B cell (primary cell): ENCODE results near the gene PTPN7. TPM values are rescaled to one million over a fixed set of nuclear protein-coding genes. Genes with fewer than 3 reads are reported as not detected.
"Not testable (repeated sequence)": the region's sequence is repeated elsewhere in the genome, so short reads cannot be mapped to it uniquely, and the experiment has no call there.

ENCODE experiments used
- ATAC-seq: fragments of 200-7000 bp; cut with Tn5 transposase; one replicate; pipeline ENCODE4 v1.10.0; 2021; ENCODE audit warnings: low read depth, mild to moderate bottlenecking, moderate number of reproducible peaks, moderate library complexity
- CTCF ChIA-PET: fragments of 350-600 bp; sonication (Branson Sonifier 250); formaldehyde crosslinking; loops from one replicate; lab custom pipeline; 2021; ENCODE audit warnings: antibody characterized with exemption, inconsistent platforms; lab: Charles Lee
- POLR2A ChIA-PET: fragments of 350-600 bp; sonication (Branson Sonifier 250); formaldehyde crosslinking; loops from one replicate; lab custom pipeline; 2021; ENCODE audit warnings: antibody characterized with exemption; lab: Charles Lee
- DNase-seq: peaks from one replicate; pipeline ENCODE4 v3.0.0; 2013
- H2AFZ ChIP-seq: 2 replicates; pipeline ENCODE4 v1.6.1; 2012; ENCODE audit warnings: mild to moderate bottlenecking, low read depth, low read length; ENCODE audit not compliant: insufficient read depth, poor library complexity, severe bottlenecking
- H3K27ac ChIP-seq, 2 donors: 1 replicate in 1 of 2; 2 replicates in 1 of 2; pipeline ENCODE4 v1.5.1; 2012 to 2013; ENCODE audit warnings: low read length in 2 of 2, mild to moderate bottlenecking in 2 of 2, moderate library complexity in 1 of 2
- H3K27me3 ChIP-seq, 4 experiments: fragments of 200-600 bp in 1 of 4; sonication (generic) in 1 of 4; replicated peaks in 1 of 4; 1 replicate in 2 of 4; 2 replicates in 2 of 4; pipeline versions ENCODE4 v1.6.1 to v1.7.0; 2013 to 2016; ENCODE audit warnings: low read length in 3 of 4, mild to moderate bottlenecking in 2 of 4, mixed read lengths in 1 of 4, moderate library complexity in 1 of 4; ENCODE audit not compliant: insufficient read depth in 4 of 4, control insufficient read depth in 3 of 4; ENCODE audit errors: control extremely low read depth in 1 of 4
- H3K36me3 ChIP-seq, 2 experiments: replicated peaks in 1 of 2; 1 replicate in 1 of 2; 2 replicates in 1 of 2; pipeline versions ENCODE4 v1.6.1 to v1.7.1; 2013; ENCODE audit warnings: low read length in 1 of 2; ENCODE audit not compliant: insufficient read depth in 2 of 2, control insufficient read depth in 1 of 2; ENCODE audit errors: control extremely low read depth in 1 of 2, extremely low read depth in 1 of 2
- H3K4me1 ChIP-seq, 2 donors: fragments of 200-600 bp in 1 of 2; sonication (generic) in 1 of 2; 1 replicate in 1 of 2; 2 replicates in 1 of 2; pipeline versions ENCODE4 v1.5.1 to v1.6.1; 2013 to 2017; ENCODE audit warnings: low read length in 2 of 2; ENCODE audit not compliant: control insufficient read depth in 2 of 2, insufficient read depth in 2 of 2
- H3K4me2 ChIP-seq: replicated peaks from 2 replicates; pipeline ENCODE3; 2012; ENCODE audit warnings: mild to moderate bottlenecking, low read depth, low read length; ENCODE audit not compliant: poor library complexity, severe bottlenecking
- H3K4me3 ChIP-seq, 5 experiments: fragments of 200-600 bp in 1 of 5; sonication (generic) in 1 of 5; 1 replicate in 3 of 5; 2 replicates in 2 of 5; pipeline versions ENCODE4 v1.5.1 to v1.7.0; 2011 to 2016; ENCODE audit warnings: low read length in 4 of 5, mild to moderate bottlenecking in 4 of 5, low read depth in 2 of 5, control low read depth in 1 of 5, moderate library complexity in 1 of 5; ENCODE audit not compliant: insufficient read depth in 1 of 5; ENCODE audit errors: control extremely low read depth in 1 of 5, extremely low read depth in 1 of 5
- H3K79me2 ChIP-seq: fragments of 200-600 bp; sonication (generic); one replicate; pipeline ENCODE4 v1.6.0; 2016; ENCODE audit warnings: low read length; ENCODE audit not compliant: control insufficient read depth, insufficient read depth
- H3K9ac ChIP-seq: fragments of 200-600 bp; sonication (generic); 2 replicates; pipeline ENCODE4 v1.6.1; 2017; ENCODE audit warnings: mild to moderate bottlenecking, low read length, moderate library complexity
- H3K9me3 ChIP-seq, 3 donors: one replicate each; pipeline versions ENCODE4 v1.6.1 to v1.7.1; 2013; ENCODE audit warnings: low read length in 2 of 3; ENCODE audit not compliant: control insufficient read depth in 2 of 3, insufficient read depth in 1 of 3; ENCODE audit errors: control extremely low read depth in 1 of 3
- H4K20me1 ChIP-seq: 2 replicates; pipeline ENCODE4 v1.6.0; 2012; ENCODE audit warnings: mild to moderate bottlenecking, low read length; ENCODE audit not compliant: insufficient read depth, control insufficient read depth, poor library complexity, severe bottlenecking
- H3K27ac Mint-ChIP-seq: one replicate; pipeline ENCODE4 v1.8.0; 2021; ENCODE audit warnings: mixed read lengths
- H3K27me3 Mint-ChIP-seq: one replicate; pipeline ENCODE4 v1.8.0; 2021; ENCODE audit warnings: mixed read lengths
- H3K4me1 Mint-ChIP-seq: one replicate; pipeline ENCODE4 v1.8.0; 2021; ENCODE audit warnings: mixed read lengths
- H3K4me3 Mint-ChIP-seq: one replicate; pipeline ENCODE4 v1.8.0; 2021; ENCODE audit warnings: mixed read lengths
- H3K9me3 Mint-ChIP-seq: one replicate; pipeline ENCODE4 v1.8.0; 2022; ENCODE audit warnings: mixed read lengths; ENCODE audit not compliant: insufficient read depth
- EZH2 ChIP-seq: IDR thresholded peaks from 2 replicates; pipeline ENCODE4 v1.6.1; 2012; ENCODE audit warnings: borderline replicate concordance, low read depth, mild to moderate bottlenecking, moderate library complexity, low read length; ENCODE audit not compliant: insufficient read depth, poor library complexity, severe bottlenecking
- WGBS: methylation state at CpG from one replicate; pipeline ENCODE4 v1.1.5; 2013; ENCODE audit warnings: missing lambda C conversion rate; ENCODE audit not compliant: insufficient coverage; 5-methylcytosine and 5-hydroxymethylcytosine counted together
- intact Hi-C: fragments of 100-400 bp; cut with micrococcal nuclease; formaldehyde crosslinking; loops from one replicate; pipeline ENCODE4 v1.10.0; 2022
- polyA plus RNA-seq: library from polyadenylated mRNA; depleted of rRNA; stranded (reverse); fragments of >200 nt; gene quantifications from 2 replicates; pipeline ENCODE4 v1.2.3, GENCODE V29; 2012
- total RNA-seq, 2 donors: library from RNA; stranded (reverse); fragments of 120-200 nt in 1 of 2; gene quantifications; 1 replicate in 1 of 2; 2 replicates in 1 of 2; pipeline versions ENCODE4 v1.2.3 to v1.2.4, GENCODE V29; 2013 to 2022
- TF ChIP-seq, protein P1 (sequence below): fragments of 200-600 bp; IDR thresholded peaks from one replicate; pipeline ENCODE4 v1.8.0; 2022; ENCODE audit warnings: antibody characterized with exemption, mild to moderate bottlenecking

The PTPN7 gene
- total and polyA plus RNA-seq, 2 donors (not counting 1 experiment from before 2014, with no cell fraction given), result 16.0 to 37.5 TPM

DNA sequence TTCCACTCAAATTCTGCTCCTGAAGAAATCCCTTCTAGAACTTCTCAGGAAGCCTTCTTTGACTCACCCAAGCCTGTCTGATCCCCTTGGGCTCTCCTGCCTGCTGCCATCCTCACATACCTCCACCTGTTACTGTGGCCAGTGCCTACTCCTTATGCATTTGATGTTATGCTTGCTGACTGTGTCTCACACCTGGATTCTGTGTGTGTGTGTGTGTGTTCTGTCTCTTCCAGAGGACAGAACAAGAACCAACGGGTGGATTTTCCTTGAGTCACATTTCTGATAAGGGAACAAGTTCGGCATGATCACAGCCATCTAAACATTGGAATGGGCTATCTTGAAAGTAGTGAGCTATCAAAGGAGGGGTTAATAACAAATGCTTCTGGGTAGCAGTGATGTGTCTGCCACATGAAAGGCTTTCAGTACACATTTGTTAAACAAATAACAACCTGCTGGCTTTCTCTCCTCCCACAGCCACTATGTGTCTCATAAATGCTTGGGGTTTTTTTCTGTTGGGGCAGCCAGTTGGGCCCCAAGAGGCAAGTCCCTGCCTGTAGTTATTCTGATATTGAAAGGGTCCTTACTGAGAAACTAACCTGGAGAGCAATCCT lies 46.6 kb downstream of the PTPN7 start:
- Histone ChIP-seq H3K27me3 (no peaks in the 10 kb centered on the region), H3K9ac (no peak overlapping the region), H3K36me3 (no peaks in the 10 kb centered on the region), H3K79me2 (no peaks in the 10 kb centered on the region), H3K4me2 (no peak overlapping the region), H3K9me3 (no peaks in the 10 kb centered on the region), H4K20me1 (no peaks in the 10 kb centered on the region), H3K4me3 (no peak overlapping the region), H2AFZ (no peak overlapping the region), H3K4me1 (no peaks in the 10 kb centered on the region), H3K27ac (no peak overlapping the region)
- DNase-seq (no peak), ATAC-seq (no peak)
- no peaks in the 10 kb centered on the region for H3K27me3 Mint-ChIP-seq
- ChIA-PET CTCF (no interaction called here), POLR2A (no interaction called here)
- intact Hi-C loops, result no loop called here
- H3K4me1 Mint-ChIP-seq, result no peaks in the 10 kb centered on the region
- WGBS, result 82% methylated on average over 2 of the region's 2 CpGs
- no peak overlapping the region for H3K4me3 Mint-ChIP-seq
- no peak overlapping the region for H3K27ac Mint-ChIP-seq
- H3K9me3 Mint-ChIP-seq, result no peaks in the 10 kb centered on the region
- TF ChIP-seq, protein P1, sequence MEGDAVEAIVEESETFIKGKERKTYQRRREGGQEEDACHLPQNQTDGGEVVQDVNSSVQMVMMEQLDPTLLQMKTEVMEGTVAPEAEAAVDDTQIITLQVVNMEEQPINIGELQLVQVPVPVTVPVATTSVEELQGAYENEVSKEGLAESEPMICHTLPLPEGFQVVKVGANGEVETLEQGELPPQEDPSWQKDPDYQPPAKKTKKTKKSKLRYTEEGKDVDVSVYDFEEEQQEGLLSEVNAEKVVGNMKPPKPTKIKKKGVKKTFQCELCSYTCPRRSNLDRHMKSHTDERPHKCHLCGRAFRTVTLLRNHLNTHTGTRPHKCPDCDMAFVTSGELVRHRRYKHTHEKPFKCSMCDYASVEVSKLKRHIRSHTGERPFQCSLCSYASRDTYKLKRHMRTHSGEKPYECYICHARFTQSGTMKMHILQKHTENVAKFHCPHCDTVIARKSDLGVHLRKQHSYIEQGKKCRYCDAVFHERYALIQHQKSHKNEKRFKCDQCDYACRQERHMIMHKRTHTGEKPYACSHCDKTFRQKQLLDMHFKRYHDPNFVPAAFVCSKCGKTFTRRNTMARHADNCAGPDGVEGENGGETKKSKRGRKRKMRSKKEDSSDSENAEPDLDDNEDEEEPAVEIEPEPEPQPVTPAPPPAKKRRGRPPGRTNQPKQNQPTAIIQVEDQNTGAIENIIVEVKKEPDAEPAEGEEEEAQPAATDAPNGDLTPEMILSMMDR, result no peak
- no peak for TF ChIP-seq EZH2

DNA sequence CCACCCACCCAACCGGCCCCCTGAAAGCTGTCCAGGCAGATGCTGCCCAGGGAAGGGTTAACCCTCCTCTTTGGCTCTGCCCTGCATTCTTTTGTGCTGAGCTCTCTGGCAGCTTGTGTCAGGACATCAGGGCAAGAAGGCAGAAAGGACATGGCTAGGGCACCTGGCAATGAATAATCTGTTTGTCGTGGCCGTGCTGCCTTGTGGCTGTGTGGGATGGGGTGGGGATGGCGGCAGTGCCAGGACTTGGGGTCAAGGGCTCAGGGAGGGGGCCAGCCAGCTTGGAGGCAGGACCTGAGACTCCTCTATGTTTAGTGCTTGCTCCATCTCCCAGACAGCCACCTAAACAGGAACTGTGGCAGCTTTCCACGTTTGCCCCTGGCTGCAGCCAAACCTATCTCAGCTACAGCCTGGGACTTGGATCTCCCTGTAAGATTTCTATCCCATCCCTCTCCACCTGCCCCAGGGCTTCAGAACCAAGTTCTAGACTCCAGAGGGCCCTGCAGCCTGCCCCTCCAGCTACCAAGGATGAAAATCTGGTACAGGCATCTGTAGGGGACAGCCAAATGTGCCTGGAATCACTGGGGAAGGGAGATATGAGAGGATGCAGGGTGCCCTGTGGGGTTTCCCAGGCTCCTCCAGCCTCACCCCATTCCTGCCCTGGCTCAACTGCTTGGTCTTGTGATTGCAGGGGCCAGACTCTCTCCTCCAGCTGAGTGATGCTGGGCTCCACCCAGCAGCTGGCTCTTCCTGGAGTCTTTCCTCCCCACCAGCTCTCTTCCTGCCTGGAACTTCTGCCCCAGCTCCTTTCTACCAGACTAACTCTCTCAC lies 47.3 kb downstream of the PTPN7 start:
- H3K27ac Mint-ChIP-seq, result no peak overlapping the region
- Histone ChIP-seq H3K36me3 (no peaks in the 10 kb centered on the region), H2AFZ (no peak overlapping the region), H3K4me2 (no peak overlapping the region), H3K27ac (no peak overlapping the region), H3K79me2 (no peaks in the 10 kb centered on the region), H3K27me3 (no peaks in the 10 kb centered on the region), H4K20me1 (no peaks in the 10 kb centered on the region), H3K9me3 (no peaks in the 10 kb centered on the region), H3K4me1 (no peaks in the 10 kb centered on the region), H3K4me3 (no peak overlapping the region), H3K9ac (no peak overlapping the region)
- no peaks in the 10 kb centered on the region for H3K4me1 Mint-ChIP-seq
- H3K4me3 Mint-ChIP-seq, result no peak overlapping the region
- ATAC-seq (no peak), DNase-seq (no peak)
- 65% methylated on average over 5 of the region's 5 CpGs for WGBS
- H3K27me3 Mint-ChIP-seq, result no peaks in the 10 kb centered on the region
- TF ChIP-seq EZH2, result no peak
- TF ChIP-seq, protein P1, result no peak
- ChIA-PET POLR2A (no interaction called here), CTCF (no interaction called here)
- H3K9me3 Mint-ChIP-seq, result no peaks in the 10 kb centered on the region
- intact Hi-C loops, result no loop called here

DNA sequence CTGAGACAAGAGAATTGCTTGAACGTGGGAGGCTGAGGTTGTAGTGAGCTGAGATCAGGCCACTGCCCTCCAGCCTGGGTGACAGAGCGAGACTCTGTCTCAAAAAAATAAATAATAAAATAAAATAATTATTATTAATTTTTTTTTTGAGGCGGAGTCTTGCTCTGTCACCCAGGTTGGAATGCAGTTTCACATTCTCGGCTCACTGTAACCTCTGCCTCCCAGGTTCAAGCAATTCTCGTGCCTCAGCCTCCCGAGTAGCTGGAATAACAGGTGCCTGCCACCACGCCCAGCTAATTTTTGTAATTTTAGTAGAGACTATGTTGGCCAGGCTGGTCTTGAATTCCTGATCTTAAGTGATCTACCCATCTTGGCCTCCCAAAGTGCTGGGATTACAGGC lies 48.8 kb downstream of the PTPN7 start:
- H3K27me3 Mint-ChIP-seq, H3K9me3 Mint-ChIP-seq, H3K27me3 ChIP-seq, ATAC-seq, H3K9me3 ChIP-seq, H3K27ac Mint-ChIP-seq, H3K4me3 Mint-ChIP-seq, H3K4me3 ChIP-seq, H3K9ac ChIP-seq, DNase-seq, H3K4me1 ChIP-seq, H3K79me2 ChIP-seq, H3K27ac ChIP-seq, H2AFZ ChIP-seq, CTCF ChIA-PET, H3K36me3 ChIP-seq, H4K20me1 ChIP-seq, H3K4me1 Mint-ChIP-seq, intact Hi-C loops, H3K4me2 ChIP-seq, POLR2A ChIA-PET: not testable (repeated sequence)
- 100% methylated on average over 1 of the region's 7 CpGs for WGBS
